ENCODE measurements around the gene PDGFC. TPM values are rescaled to one million over a fixed set of nuclear protein-coding genes. Genes with fewer than 3 reads are reported as not detected.

PDGFC gene
- total and polyA plus RNA-seq, 2 of the 8 experiments (the other 6 are each of a cell fraction or from before 2014, with no cell fraction given) = 0.65 to 2.7 TPM

DNA sequence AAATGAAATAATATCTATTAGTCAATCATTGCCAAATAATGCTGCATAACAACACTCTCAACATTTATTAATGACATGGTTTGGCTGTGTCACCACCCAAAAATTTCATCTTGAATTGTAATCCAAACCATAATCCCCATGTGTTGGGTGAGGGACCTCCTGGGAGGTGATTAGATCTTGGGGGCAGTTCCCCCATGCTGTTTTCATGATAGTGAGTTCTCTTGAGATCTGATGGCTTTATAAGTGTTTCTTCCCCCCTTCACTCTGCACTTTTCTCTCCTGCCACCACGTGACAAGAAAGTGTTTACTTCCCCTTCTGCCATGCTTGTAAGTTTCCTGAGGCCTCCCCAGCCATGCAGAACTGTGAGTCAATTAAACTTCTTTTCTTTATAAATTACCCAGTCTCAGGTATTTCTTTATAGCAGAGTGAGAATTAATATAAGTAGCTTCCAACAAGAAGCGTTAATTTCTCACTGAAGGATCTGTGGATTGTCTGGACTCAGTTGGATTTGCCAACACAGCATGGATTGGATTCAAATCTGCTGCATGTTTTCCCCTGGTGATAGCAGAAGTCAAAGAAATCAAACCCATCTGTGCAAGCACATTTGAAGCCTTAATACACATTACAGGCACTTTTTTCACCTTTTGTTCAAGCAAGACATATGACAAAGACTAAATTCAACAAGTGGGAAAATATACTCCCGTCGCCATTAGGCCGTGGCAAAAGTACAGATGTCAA lies 216.6 kb downstream of the PDGFC start:
- H4K20me1 ChIP-seq (replicated peaks in 1 of 2; ENCODE audit: control insufficient read depth in 1 of 2, insufficient read depth in 2 of 2, low read length in 2 of 2) = no peaks in the 10 kb centered on the region
- no peak overlapping the region for H3K4me2 ChIP-seq (ENCODE audit: insufficient read depth in 1 of 2, low read depth in 2 of 2, low read length in 2 of 2)
- H3K27ac ChIP-seq (ENCODE audit: low read depth, low read length) = no peak overlapping the region
- H2BK120ac ChIP-seq (replicated peaks; ENCODE audit: low read depth, low read length) = no peak overlapping the region
- no peaks in the 10 kb centered on the region for H3K9me3 ChIP-seq (ENCODE audit: insufficient read depth in 2 of 2, low read depth in 1 of 2, low read length in 1 of 2)
- DNase-seq (ENCODE audit: low read depth in 1 of 2, low spot score in 2 of 2) = no peak
- H4K8ac ChIP-seq (ENCODE audit: extremely low read depth, insufficient read depth, low read length) = no peak overlapping the region
- no peak overlapping the region for H3K23ac ChIP-seq (ENCODE audit: insufficient read length)
- no peaks in the 10 kb centered on the region for H3K4me1 ChIP-seq (replicated peaks in 1 of 4; ENCODE audit: control insufficient read depth in 3 of 4, insufficient read depth in 4 of 4, low read length in 3 of 4)
- H2BK20ac ChIP-seq (ENCODE audit: low read length) = no peak overlapping the region
- H3K27me3 ChIP-seq (replicated peaks in 1 of 4; ENCODE audit: control insufficient read depth in 3 of 4, extremely low read depth in 1 of 4, insufficient read depth in 3 of 4, low read length in 3 of 4) = peaks cover 0 to 1% (median 0%) of the 10 kb centered on the region in 4 experiments; a peak in 1 of 7 replicates
- no peak overlapping the region for H4K5ac ChIP-seq (ENCODE audit: insufficient read length, low read depth, low read length)
- no peak overlapping the region for H2BK5ac ChIP-seq (ENCODE audit: low read depth, low read length)
- no peak overlapping the region for H2AFZ ChIP-seq (ENCODE audit: low read length)
- WGBS, 2 experiments (ENCODE audit: extremely low coverage in 1 of 2, insufficient coverage in 1 of 2, insufficient read length in 1 of 2, insufficient replicate concordance in 2 of 2, low coverage in 1 of 2, low lambda C conversion rate in 2 of 2, missing lambda C conversion rate in 1 of 2) = 88% methylated on average over 5 of the region's 5 CpGs; no CpG with 5 or more reads in 1 of the 2 experiments
- no peak overlapping the region for H3K18ac ChIP-seq (ENCODE audit: extremely low read depth, low read length)
- H4K91ac ChIP-seq (replicated peaks; ENCODE audit: insufficient read length, low read length) = no peak overlapping the region
- H3K4ac ChIP-seq (replicated peaks; ENCODE audit: insufficient read length, low read depth, low read length) = no peak overlapping the region
- no peak overlapping the region for H3K14ac ChIP-seq (ENCODE audit: insufficient read length)
- H3K23me2 ChIP-seq (ENCODE audit: low read depth, low read length) = no peaks in the 10 kb centered on the region
- H2BK15ac ChIP-seq (ENCODE audit: low read length) = no peak overlapping the region
- no peak overlapping the region for H3K4me3 ChIP-seq (ENCODE audit: extremely low read depth in 1 of 4, insufficient read depth in 2 of 4, low read depth in 3 of 4, low read length in 4 of 4)
- POLR2A ChIA-PET (ENCODE audit: partially characterized antibody) = no interaction called here
- FAIRE-seq = no peak
- TF ChIP-seq BRCA1 (IDR thresholded peaks at IDR 0.05; ENCODE audit: low read depth, low read length) (no peak), EZH2 (IDR thresholded peaks at IDR 0.05; ENCODE audit: low read depth, low read length, severe bottlenecking) (no peak), HDAC2 (IDR thresholded peaks at IDR 0.05; ENCODE audit: borderline replicate concordance in 1 of 2, low read depth in 2 of 2, low read length in 2 of 2) (no peak), KDM4A (IDR thresholded peaks at IDR 0.05; ENCODE audit: low read depth, low read length, severe bottlenecking) (no peak), CBX8 (IDR thresholded peaks at IDR 0.05; ENCODE audit: borderline replicate concordance, low read depth, low read length) (no peak), ASH2L (IDR thresholded peaks at IDR 0.05; ENCODE audit: low read length) (no peak), SP1 (IDR thresholded peaks at IDR 0.05; ENCODE audit: low read depth, low read length) (no peak)
- H3K79me2 ChIP-seq (ENCODE audit: control insufficient read depth in 1 of 2, insufficient read depth in 2 of 2, low read length in 2 of 2) = no peaks in the 10 kb centered on the region
- no peak overlapping the region for H2BK12ac ChIP-seq (ENCODE audit: low read depth, low read length)
- no peaks in the 10 kb centered on the region for H3K36me3 ChIP-seq (ENCODE audit: control insufficient read depth in 2 of 4, insufficient read depth in 4 of 4, low read length in 3 of 4)
- CTCF ChIA-PET (ENCODE audit: partially characterized antibody) = no interaction called here
- no peak overlapping the region for H2AK5ac ChIP-seq (ENCODE audit: low read depth, low read length)
- no peaks in the 10 kb centered on the region for H3K79me1 ChIP-seq (ENCODE audit: low read depth, low read length)
- H3K9ac ChIP-seq (replicated peaks in 1 of 4; ENCODE audit: extremely low read depth in 1 of 4, low read depth in 3 of 4, low read length in 3 of 4) = no peak overlapping the region
- H3K56ac ChIP-seq (replicated peaks; ENCODE audit: insufficient read length, low read depth, low read length) = no peak overlapping the region
